ENCODE measurements around the gene STPG2. TPM values are rescaled to one million over a fixed set of nuclear protein-coding genes. Genes with fewer than 3 reads are reported as not detected.

Gene STPG2
- total RNA-seq, 4 donors from 2014 or later, result not detected

DNA sequence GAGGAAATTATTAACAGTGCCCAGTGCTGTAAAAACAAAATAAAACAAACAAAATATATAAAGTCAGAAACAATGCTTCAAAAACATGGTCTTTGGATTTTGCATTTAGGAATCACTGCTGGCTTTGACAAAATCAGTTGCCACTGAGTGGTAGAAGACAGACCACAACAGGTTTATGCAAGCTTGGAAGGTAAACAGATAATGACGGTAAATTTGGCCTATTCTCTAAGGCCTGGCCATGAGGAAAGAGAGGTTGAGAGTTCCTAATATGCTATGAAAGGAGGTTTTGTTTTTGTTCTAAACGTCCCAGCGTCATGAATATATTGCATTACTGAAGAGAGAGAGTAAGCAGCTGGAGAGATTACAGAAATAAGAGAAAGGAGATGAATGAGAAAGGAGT is 629.4 kb downstream of the STPG2 start:
- Histone ChIP-seq H3K4me1 (no peaks in the 10 kb centered on the region), H3K9me3 (no peaks in the 10 kb centered on the region), H3K27ac (no peak overlapping the region), H3K27me3 (no peaks in the 10 kb centered on the region), H3K4me3 (no peak overlapping the region), H3K36me3 (no peaks in the 10 kb centered on the region)
- TF ChIP-seq, protein P1, sequence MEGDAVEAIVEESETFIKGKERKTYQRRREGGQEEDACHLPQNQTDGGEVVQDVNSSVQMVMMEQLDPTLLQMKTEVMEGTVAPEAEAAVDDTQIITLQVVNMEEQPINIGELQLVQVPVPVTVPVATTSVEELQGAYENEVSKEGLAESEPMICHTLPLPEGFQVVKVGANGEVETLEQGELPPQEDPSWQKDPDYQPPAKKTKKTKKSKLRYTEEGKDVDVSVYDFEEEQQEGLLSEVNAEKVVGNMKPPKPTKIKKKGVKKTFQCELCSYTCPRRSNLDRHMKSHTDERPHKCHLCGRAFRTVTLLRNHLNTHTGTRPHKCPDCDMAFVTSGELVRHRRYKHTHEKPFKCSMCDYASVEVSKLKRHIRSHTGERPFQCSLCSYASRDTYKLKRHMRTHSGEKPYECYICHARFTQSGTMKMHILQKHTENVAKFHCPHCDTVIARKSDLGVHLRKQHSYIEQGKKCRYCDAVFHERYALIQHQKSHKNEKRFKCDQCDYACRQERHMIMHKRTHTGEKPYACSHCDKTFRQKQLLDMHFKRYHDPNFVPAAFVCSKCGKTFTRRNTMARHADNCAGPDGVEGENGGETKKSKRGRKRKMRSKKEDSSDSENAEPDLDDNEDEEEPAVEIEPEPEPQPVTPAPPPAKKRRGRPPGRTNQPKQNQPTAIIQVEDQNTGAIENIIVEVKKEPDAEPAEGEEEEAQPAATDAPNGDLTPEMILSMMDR (IDR thresholded peaks at IDR 0.05), result no peak
- no peak for TF ChIP-seq POLR2A (IDR thresholded peaks at IDR 0.05)
- DNase-seq, result no peak

Other genes with a start within 250 kb of the STPG2 start
- gene RAP1GDS1, start 117.9 kb upstream of the STPG2 start, total RNA-seq, result 10 to 100 TPM; 33.3 to 48.4 (median 35.4) TPM